Neuronal stem cell (in vitro differentiated cells): ENCODE data around the gene KLHL30.

ENCODE experiments used
- DNase-seq: peaks from one replicate; pipeline ENCODE4 v3.0.0-alpha.2; 2013; ENCODE audit warnings: low spot score
- H2AFZ ChIP-seq: one replicate; pipeline ENCODE4 v1.6.1; 2013; ENCODE audit warnings: mild to moderate bottlenecking, low read length, inconsistent platforms
- H2AK5ac ChIP-seq: 2 replicates; pipeline ENCODE4 v1.6.1; 2013; ENCODE audit warnings: low read depth, mild to moderate bottlenecking, inconsistent platforms, low read length, moderate library complexity, mixed read lengths
- H2BK120ac ChIP-seq: 2 replicates; pipeline ENCODE4 v1.6.1; 2013; ENCODE audit warnings: low read depth, mild to moderate bottlenecking, inconsistent platforms, low read length, moderate library complexity, mixed read lengths
- H2BK12ac ChIP-seq: one replicate; pipeline ENCODE4 v1.6.1; 2013; ENCODE audit warnings: low read length, inconsistent platforms
- H2BK15ac ChIP-seq: 2 replicates; pipeline ENCODE4 v1.6.1; 2013; ENCODE audit warnings: mild to moderate bottlenecking, low read length, inconsistent platforms, mixed read lengths
- H2BK5ac ChIP-seq: one replicate; pipeline ENCODE4 v1.6.1; 2013; ENCODE audit warnings: inconsistent platforms, mild to moderate bottlenecking, low read length, moderate library complexity
- H3K14ac ChIP-seq: one replicate; pipeline ENCODE4 v1.6.1; 2013; ENCODE audit warnings: low read length, inconsistent platforms
- H3K18ac ChIP-seq: 2 replicates; pipeline ENCODE4 v1.6.1; 2013; ENCODE audit warnings: low read length, inconsistent platforms
- H3K23ac ChIP-seq: 2 replicates; pipeline ENCODE4 v1.6.1; 2013; ENCODE audit warnings: low read depth, mild to moderate bottlenecking, mixed read lengths, low read length, inconsistent platforms; ENCODE audit not compliant: poor library complexity
- H3K27ac ChIP-seq: replicated peaks from 3 replicates; pipeline ENCODE4 v1.5.1; 2013; ENCODE audit warnings: low read length, inconsistent platforms
- H3K27me3 ChIP-seq, 3 experiments: 2 replicates each; pipeline ENCODE4 v1.6.1; 2013; ENCODE audit warnings: low read length in 3 of 3, mild to moderate bottlenecking in 2 of 3, inconsistent platforms in 1 of 3, low read depth in 1 of 3, mixed read lengths in 1 of 3, moderate library complexity in 1 of 3; ENCODE audit not compliant: control insufficient read depth in 3 of 3, insufficient read depth in 3 of 3
- H3K36me3 ChIP-seq, 2 donors: replicated peaks in 1 of 2; 2 replicates each; pipeline ENCODE4 v1.6.1; 2013; ENCODE audit warnings: low read length in 2 of 2; ENCODE audit not compliant: control insufficient read depth in 2 of 2, insufficient read depth in 2 of 2
- H3K4ac ChIP-seq: 2 replicates; pipeline ENCODE4 v1.6.1; 2013; ENCODE audit warnings: inconsistent platforms, mild to moderate bottlenecking, low read length, moderate library complexity
- H3K4me1 ChIP-seq, 2 donors: 1 replicate in 1 of 2; 2 replicates in 1 of 2; pipeline ENCODE4 v1.6.1; 2013; ENCODE audit warnings: low read length in 2 of 2, low read depth in 1 of 2; ENCODE audit not compliant: control insufficient read depth in 2 of 2, insufficient read depth in 1 of 2
- H3K4me2 ChIP-seq: one replicate; pipeline ENCODE4 v1.6.1; 2013; ENCODE audit warnings: mild to moderate bottlenecking, low read length, inconsistent platforms; ENCODE audit not compliant: insufficient read depth, poor library complexity, severe bottlenecking
- H3K4me3 ChIP-seq, 2 donors: 2 replicates each; pipeline ENCODE4 v1.5.1; 2013; ENCODE audit warnings: low read length in 2 of 2, mild to moderate bottlenecking in 2 of 2, inconsistent platforms in 1 of 2, moderate library complexity in 1 of 2
- H3K79me1 ChIP-seq: one replicate; pipeline ENCODE4 v1.6.1; 2013; ENCODE audit warnings: low read depth, mild to moderate bottlenecking, inconsistent platforms, low read length, moderate library complexity
- H3K9ac ChIP-seq: one replicate; pipeline ENCODE4 v1.6.1; 2013; ENCODE audit warnings: mild to moderate bottlenecking, low read depth, low read length, inconsistent platforms; ENCODE audit not compliant: poor library complexity
- H3K9me3 ChIP-seq, 2 donors: replicated peaks in 1 of 2; 2 replicates each; pipeline versions ENCODE3 to v1.6.1; 2013; ENCODE audit warnings: low read length in 2 of 2, mild to moderate bottlenecking in 2 of 2, inconsistent platforms in 1 of 2, low read depth in 1 of 2, mixed read lengths in 1 of 2, moderate library complexity in 1 of 2; ENCODE audit not compliant: control insufficient read depth in 2 of 2, insufficient read depth in 1 of 2
- H4K8ac ChIP-seq: one replicate; pipeline ENCODE4 v1.6.1; 2013; ENCODE audit warnings: low read depth, mild to moderate bottlenecking, inconsistent platforms, low read length, moderate library complexity
- H4K91ac ChIP-seq: one replicate; pipeline ENCODE4 v1.6.1; 2013; ENCODE audit warnings: low read length, low read depth, mild to moderate bottlenecking, inconsistent platforms; ENCODE audit not compliant: poor library complexity
- WGBS, 2 donors: extraction: QIAGEN DNeasy Blood & Tissue Kit; methylation state at CpG; one replicate each; pipeline ENCODE4 v1.1.7; 2013; ENCODE audit warnings: missing lambda C conversion rate in 2 of 2, mixed read lengths in 1 of 2; ENCODE audit not compliant: insufficient read length in 2 of 2, insufficient replicate concordance in 1 of 2; ENCODE audit errors: extremely low coverage in 2 of 2; 5-methylcytosine and 5-hydroxymethylcytosine counted together

Gene KLHL30

DNA sequence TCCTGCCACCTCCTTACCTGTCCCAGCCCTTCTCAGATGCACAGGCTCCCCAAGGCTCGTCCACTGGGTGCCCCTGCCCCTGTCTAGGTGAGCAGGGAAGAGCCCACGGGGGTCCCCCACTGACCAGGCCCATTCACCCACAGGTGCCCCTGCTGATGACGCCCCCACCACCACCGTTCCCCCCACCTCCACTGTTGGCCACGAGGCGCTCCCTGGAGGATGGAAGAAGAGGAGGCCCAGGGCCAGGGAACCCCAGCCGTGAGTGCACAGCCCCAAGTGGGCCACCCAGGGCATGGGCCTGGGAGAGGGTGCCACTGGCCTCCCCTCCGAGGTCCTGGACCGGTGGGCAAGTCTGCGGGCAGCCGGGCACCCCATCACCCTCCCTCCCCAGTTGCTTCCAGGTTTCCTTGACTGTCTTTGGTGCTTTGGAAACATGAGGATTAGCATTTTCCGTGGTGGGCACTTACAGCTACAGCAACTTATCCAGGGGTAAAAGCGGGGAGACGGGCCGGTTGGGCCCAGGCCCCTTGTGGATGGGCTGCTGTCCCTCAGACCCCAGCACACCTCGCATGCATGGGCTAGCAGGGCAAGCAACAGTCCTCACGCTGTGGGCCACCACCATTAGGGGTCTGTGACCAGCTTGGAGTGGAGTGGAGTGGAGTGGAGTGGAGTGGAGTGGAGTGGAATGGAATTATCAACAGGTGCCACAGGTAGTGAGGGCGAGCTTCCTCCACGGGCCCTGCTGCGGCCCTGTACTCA lies 13.2 kb upstream of the KLHL30 start:
- Histone ChIP-seq H2BK12ac (peak overlapping the region; percentile 69), H3K9ac (no peak overlapping the region), H2BK15ac (no peak overlapping the region), H4K8ac (peak overlapping the region; percentile 58), H3K4me3 (no peak overlapping the region), H2AK5ac (peak overlapping the region; percentile 63), H3K36me3 (peaks cover 0 to 2% of the 10 kb centered on the region in 2 donors), H3K79me1 (peaks cover 6% of the 10 kb centered on the region), H3K14ac (no peak overlapping the region), H2BK5ac (no peak overlapping the region), H2BK120ac (no peak overlapping the region), H3K4ac (no peak overlapping the region), H4K91ac (peak overlapping the region; percentile 56), H3K23ac (no peak overlapping the region), H3K9me3 (peaks cover 0 to 5% of the 10 kb centered on the region in 2 donors), H3K4me2 (no peak overlapping the region), H3K18ac (peak overlapping the region; percentile 91), H2AFZ (no peak overlapping the region), H3K27me3 (peaks cover 0 to 3% (median 0%) of the 10 kb centered on the region in 3 experiments), H3K27ac (no peak overlapping the region), H3K4me1 (peaks cover 4 to 11% of the 10 kb centered on the region in 2 donors)
- no CpG with 5 or more reads among the region's 20 CpGs for WGBS, 2 donors
- DNase-seq: no peak

DNA sequence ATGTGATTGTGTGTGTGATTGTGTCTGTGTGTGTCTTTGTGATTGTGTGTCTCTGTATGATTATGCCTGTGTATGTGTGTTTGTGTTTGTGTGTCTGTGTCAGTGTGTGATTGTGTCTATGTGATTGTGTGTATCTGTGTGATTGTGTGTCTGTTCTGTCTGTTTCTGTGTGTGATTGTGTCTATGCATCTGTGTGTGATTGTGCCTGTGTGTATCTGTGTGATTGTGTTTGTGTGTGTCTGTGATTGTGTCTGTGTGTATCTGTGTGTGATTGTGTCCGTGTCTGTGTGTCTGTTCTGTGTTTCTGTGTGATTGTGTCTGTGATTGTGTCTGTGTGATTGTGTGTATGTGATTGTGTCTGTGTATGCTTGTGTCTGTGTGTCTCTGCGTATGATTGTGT lies 12.1 kb upstream of the KLHL30 start:
- no peak for DNase-seq
- Histone ChIP-seq H3K4me1 (peaks cover 2 to 5% of the 10 kb centered on the region in 2 donors), H3K9ac (no peak overlapping the region), H3K4ac (no peak overlapping the region), H3K14ac (no peak overlapping the region), H4K91ac (no peak overlapping the region), H3K79me1 (peaks cover 8% of the 10 kb centered on the region), H2BK12ac (peak overlapping the region; percentile 14), H3K23ac (no peak overlapping the region), H2AK5ac (no peak overlapping the region), H3K27ac (no peak overlapping the region), H3K4me2 (no peak overlapping the region), H2BK120ac (no peak overlapping the region), H2BK15ac (no peak overlapping the region), H2BK5ac (no peak overlapping the region), H3K27me3 (peaks cover 0 to 3% (median 0%) of the 10 kb centered on the region in 3 experiments), H3K36me3 (peaks cover 0 to 2% of the 10 kb centered on the region in 2 donors), H3K9me3 (peaks cover 0 to 5% of the 10 kb centered on the region in 2 donors), H4K8ac (no peak overlapping the region), H3K18ac (no peak overlapping the region), H3K4me3 (no peak overlapping the region), H2AFZ (no peak overlapping the region)
- no CpG with 5 or more reads among the region's 2 CpGs for WGBS, 2 donors

DNA sequence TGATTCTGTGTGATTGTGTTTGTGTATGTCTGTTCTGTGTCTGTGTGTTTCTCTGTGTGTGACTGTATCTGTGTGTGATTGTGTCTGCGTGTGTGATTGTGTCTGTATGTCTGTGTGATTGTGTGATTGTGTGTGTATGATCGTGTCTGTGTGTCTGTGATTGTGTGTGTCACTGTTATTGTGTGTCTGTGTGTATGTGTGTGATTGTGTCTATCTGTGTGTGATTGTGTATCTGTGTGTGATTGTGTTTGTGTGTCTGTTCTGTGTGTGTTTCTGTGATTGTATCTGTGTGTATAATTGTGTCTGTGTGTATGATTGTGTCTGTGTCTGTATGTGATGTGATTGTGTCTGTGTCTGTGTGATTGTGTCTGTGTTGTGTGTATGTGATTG lies 11.7 kb upstream of the KLHL30 start:
- WGBS, 2 donors: no CpG with 5 or more reads among the region's 2 CpGs
- peak overlapping the region; percentile 81 for H2AFZ ChIP-seq
- H3K18ac ChIP-seq: no peak overlapping the region
- no peak overlapping the region for H2BK5ac ChIP-seq
- H3K36me3 ChIP-seq: peaks cover 0 to 2% of the 10 kb centered on the region in 2 donors
- peak overlapping the region; percentile 27 for H3K9ac ChIP-seq
- H3K4ac ChIP-seq: no peak overlapping the region
- no peak overlapping the region for H3K14ac ChIP-seq
- peaks cover 2 to 5% of the 10 kb centered on the region in 2 donors for H3K4me1 ChIP-seq
- no peak overlapping the region for H4K8ac ChIP-seq
- H3K79me1 ChIP-seq: peaks cover 8% of the 10 kb centered on the region
- H3K27ac ChIP-seq: no peak overlapping the region
- H3K4me2 ChIP-seq: no peak overlapping the region
- H2AK5ac ChIP-seq: no peak overlapping the region
- no peak for DNase-seq
- H3K4me3 ChIP-seq: no peak overlapping the region
- no peak overlapping the region for H2BK15ac ChIP-seq
- no peak overlapping the region for H3K23ac ChIP-seq
- peaks cover 0 to 5% of the 10 kb centered on the region in 2 donors for H3K9me3 ChIP-seq
- no peak overlapping the region for H4K91ac ChIP-seq
- no peak overlapping the region for H2BK12ac ChIP-seq
- no peak overlapping the region for H2BK120ac ChIP-seq
- peaks cover 0 to 3% (median 0%) of the 10 kb centered on the region in 3 experiments for H3K27me3 ChIP-seq
